ENCODE measurements around the gene BAX. TPM values are rescaled to one million over a fixed set of nuclear protein-coding genes. Genes with fewer than 3 reads are reported as not detected.

The BAX gene
- total and polyA plus RNA-seq, 9 donors = 27.1 to 52.4 (median 43.1) TPM

DNA sequence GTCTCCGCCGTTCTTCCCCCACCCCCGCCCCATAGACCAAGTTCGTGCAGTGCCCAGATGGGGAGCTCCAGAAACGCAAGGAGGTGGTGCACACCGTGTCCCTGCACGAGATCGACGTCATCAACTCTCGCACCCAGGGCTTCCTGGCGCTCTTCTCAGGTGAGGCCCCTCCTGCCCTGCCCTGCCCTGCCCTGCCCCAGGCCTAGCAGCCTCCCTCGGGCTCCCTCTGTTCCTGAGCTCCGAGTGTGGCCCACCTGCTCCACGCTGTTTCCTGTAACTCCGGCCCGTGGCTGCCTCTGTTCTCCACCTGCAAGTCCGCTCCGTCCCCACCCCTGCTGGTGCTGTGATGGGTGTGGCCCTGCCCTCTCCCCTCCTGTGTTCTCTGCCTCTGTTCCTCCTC, 55.8 kb downstream of the BAX start:
- H3K4me1 ChIP-seq (ENCODE audit: control insufficient read depth, insufficient read depth, low read length) = no peaks in the 10 kb centered on the region
- DNase-seq = no peak
- WGBS (ENCODE audit: insufficient coverage) = 87% methylated on average over 16 of the region's 18 CpGs
- H3K4me3 ChIP-seq (ENCODE audit: low read length) = no peak overlapping the region
- no peaks in the 10 kb centered on the region for H3K9me3 ChIP-seq (replicated peaks; ENCODE audit: control insufficient read depth, low read depth, low read length)
- no peaks in the 10 kb centered on the region for H3K27me3 ChIP-seq (ENCODE audit: control insufficient read depth, insufficient read depth, low read length)
- H3K36me3 ChIP-seq (ENCODE audit: control insufficient read depth, insufficient read depth, low read length) = peaks cover 72% of the 10 kb centered on the region
- H3K27ac ChIP-seq (ENCODE audit: low read length) = no peak overlapping the region

DNA sequence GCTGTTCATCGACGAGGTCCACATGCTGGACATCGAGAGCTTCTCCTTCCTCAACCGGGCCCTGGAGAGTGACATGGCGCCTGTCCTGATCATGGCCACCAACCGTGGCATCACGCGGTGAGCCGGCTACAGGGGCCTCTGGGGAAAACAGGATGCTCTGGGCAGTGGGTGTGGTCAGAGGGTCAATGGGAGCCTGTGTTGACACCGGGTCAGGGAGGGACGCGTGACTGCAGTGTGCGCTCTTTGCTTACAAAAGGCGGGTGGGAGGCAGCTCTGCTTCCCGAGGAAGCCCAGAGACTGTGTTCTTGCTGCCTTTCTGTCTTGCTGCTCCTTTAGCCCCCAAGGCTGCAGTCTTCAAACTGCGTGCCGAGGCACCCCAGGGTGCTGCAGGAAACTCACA, 56.5 kb downstream of the BAX start:
- WGBS (ENCODE audit: insufficient coverage) = 94% methylated on average over 8 of the region's 17 CpGs
- peaks cover 73% of the 10 kb centered on the region for H3K36me3 ChIP-seq (ENCODE audit: control insufficient read depth, insufficient read depth, low read length)
- no peaks in the 10 kb centered on the region for H3K27me3 ChIP-seq (ENCODE audit: control insufficient read depth, insufficient read depth, low read length)
- no peaks in the 10 kb centered on the region for H3K9me3 ChIP-seq (replicated peaks; ENCODE audit: control insufficient read depth, low read depth, low read length)
- no peak overlapping the region for H3K4me3 ChIP-seq (ENCODE audit: low read length)
- DNase-seq = no peak
- H3K4me1 ChIP-seq (ENCODE audit: control insufficient read depth, insufficient read depth, low read length) = no peaks in the 10 kb centered on the region
- H3K27ac ChIP-seq (ENCODE audit: low read length) = no peak overlapping the region

Other genes starting within 250 kb of the BAX start
- 29.2 TPM for gene MAMSTR, start 235.2 kb upstream of the BAX start, total RNA-seq
- 100 to 1,000 TPM in 4 of 8 donors, 10 to 100 TPM in 4; 59.8 to 160 (median 113) TPM for gene MAMSTR, start 235.2 kb upstream of the BAX start, polyA plus RNA-seq (ENCODE audit: insufficient read depth in 1 of 8, insufficient read length in 8 of 8, low replicate concordance in 1 of 8)
- 14.1 TPM for gene RASIP1, start 214.3 kb upstream of the BAX start, total RNA-seq
- gene RASIP1, start 214.3 kb upstream of the BAX start, polyA plus RNA-seq (ENCODE audit: insufficient read depth in 1 of 8, insufficient read length in 8 of 8, low replicate concordance in 1 of 8) = 10 to 100 TPM; 17.6 to 27.7 (median 25.0) TPM
- gene IZUMO1, start 208.0 kb upstream of the BAX start, total RNA-seq = 0.04 TPM
- gene IZUMO1, start 208.0 kb upstream of the BAX start, polyA plus RNA-seq (ENCODE audit: insufficient read depth in 1 of 8, insufficient read length in 8 of 8, low replicate concordance in 1 of 8) = 1 to 10 TPM in 2 of 8 donors, under 1 TPM in 6; 0.20 to 1.1 (median 0.85) TPM
- gene FUT1, start 202.2 kb upstream of the BAX start, total RNA-seq = 1.1 TPM
- 1 to 10 TPM in 7 of 8 donors, under 1 TPM in 1; 0.75 to 1.5 (median 1.3) TPM for gene FUT1, start 202.2 kb upstream of the BAX start, polyA plus RNA-seq (ENCODE audit: insufficient read depth in 1 of 8, insufficient read length in 8 of 8, low replicate concordance in 1 of 8)
- not detected for gene FGF21, start 199.4 kb upstream of the BAX start, total RNA-seq
- under 1 TPM in 1 of 8 donors, not detected in 7; 0.25 TPM for gene FGF21, start 199.4 kb upstream of the BAX start, polyA plus RNA-seq (ENCODE audit: insufficient read depth in 1 of 8, insufficient read length in 8 of 8, low replicate concordance in 1 of 8)
- 18.8 TPM for gene BCAT2, start 143.8 kb upstream of the BAX start, total RNA-seq
- 10 to 100 TPM; 21.2 to 32.7 (median 24.6) TPM for gene BCAT2, start 143.8 kb upstream of the BAX start, polyA plus RNA-seq (ENCODE audit: insufficient read depth in 1 of 8, insufficient read length in 8 of 8, low replicate concordance in 1 of 8)
- gene HSD17B14, start 118.4 kb upstream of the BAX start, total RNA-seq = 2.7 TPM
- gene HSD17B14, start 118.4 kb upstream of the BAX start, polyA plus RNA-seq (ENCODE audit: insufficient read depth in 1 of 8, insufficient read length in 8 of 8, low replicate concordance in 1 of 8) = 1 to 10 TPM; 1.9 to 8.3 (median 4.3) TPM
- 18.7 TPM for gene PLEKHA4, start 86.3 kb upstream of the BAX start, total RNA-seq
- 10 to 100 TPM; 34.9 to 59.0 (median 38.4) TPM for gene PLEKHA4, start 86.3 kb upstream of the BAX start, polyA plus RNA-seq (ENCODE audit: insufficient read depth in 1 of 8, insufficient read length in 8 of 8, low replicate concordance in 1 of 8)
- 32.2 TPM for gene PPP1R15A, start 82.5 kb upstream of the BAX start, total RNA-seq
- 10 to 100 TPM; 49.0 to 84.7 (median 57.3) TPM for gene PPP1R15A, start 82.5 kb upstream of the BAX start, polyA plus RNA-seq (ENCODE audit: insufficient read depth in 1 of 8, insufficient read length in 8 of 8, low replicate concordance in 1 of 8)
- 0.09 TPM for gene TULP2, start 56.1 kb upstream of the BAX start, total RNA-seq
- under 1 TPM in 7 of 8 donors, not detected in 1; 0.13 to 0.88 (median 0.46) TPM for gene TULP2, start 56.1 kb upstream of the BAX start, polyA plus RNA-seq (ENCODE audit: insufficient read depth in 1 of 8, insufficient read length in 8 of 8, low replicate concordance in 1 of 8)
- gene NUCB1, start 54.6 kb upstream of the BAX start, total RNA-seq = 97.3 TPM
- gene NUCB1, start 54.6 kb upstream of the BAX start, polyA plus RNA-seq (ENCODE audit: insufficient read depth in 1 of 8, insufficient read length in 8 of 8, low replicate concordance in 1 of 8) = 100 to 1,000 TPM; 141 to 216 (median 175) TPM
- gene DHDH, start 21.2 kb upstream of the BAX start, total RNA-seq = 0.31 TPM
- 1 to 10 TPM in 1 of 8 donors, under 1 TPM in 7; 0.20 to 1.9 (median 0.42) TPM for gene DHDH, start 21.2 kb upstream of the BAX start, polyA plus RNA-seq (ENCODE audit: insufficient read depth in 1 of 8, insufficient read length in 8 of 8, low replicate concordance in 1 of 8)
- gene FTL, start 10.4 kb downstream of the BAX start, total RNA-seq = 786 TPM
- gene FTL, start 10.4 kb downstream of the BAX start, polyA plus RNA-seq (ENCODE audit: insufficient read depth in 1 of 8, insufficient read length in 8 of 8, low replicate concordance in 1 of 8) = 100 to 1,000 TPM; 576 to 914 (median 741) TPM
- gene GYS1, start 38.4 kb downstream of the BAX start, total RNA-seq = 43.8 TPM
- 10 to 100 TPM; 47.3 to 87.3 (median 65.3) TPM for gene GYS1, start 38.4 kb downstream of the BAX start, polyA plus RNA-seq (ENCODE audit: insufficient read depth in 1 of 8, insufficient read length in 8 of 8, low replicate concordance in 1 of 8)
- gene RUVBL2, start 39.0 kb downstream of the BAX start, total RNA-seq = 63.8 TPM
- 10 to 100 TPM; 55.3 to 72.5 (median 66.9) TPM for gene RUVBL2, start 39.0 kb downstream of the BAX start, polyA plus RNA-seq (ENCODE audit: insufficient read depth in 1 of 8, insufficient read length in 8 of 8, low replicate concordance in 1 of 8)
- not detected for gene LHB, start 62.2 kb downstream of the BAX start, total RNA-seq
- gene LHB, start 62.2 kb downstream of the BAX start, polyA plus RNA-seq (ENCODE audit: insufficient read depth in 1 of 8, insufficient read length in 8 of 8, low replicate concordance in 1 of 8) = not detected
- 0.22 TPM for gene CGB3, start 69.5 kb downstream of the BAX start, total RNA-seq
- gene CGB3, start 69.5 kb downstream of the BAX start, polyA plus RNA-seq (ENCODE audit: insufficient read depth in 1 of 8, insufficient read length in 8 of 8, low replicate concordance in 1 of 8) = under 1 TPM in 2 of 8 donors, not detected in 6; 0.57 to 0.60 TPM
- gene CGB2, start 77.0 kb downstream of the BAX start, total RNA-seq = not detected
- under 1 TPM in 1 of 8 donors, not detected in 7; 0.27 TPM for gene CGB2, start 77.0 kb downstream of the BAX start, polyA plus RNA-seq (ENCODE audit: insufficient read depth in 1 of 8, insufficient read length in 8 of 8, low replicate concordance in 1 of 8)
- gene CGB1, start 82.0 kb downstream of the BAX start, total RNA-seq = not detected
- gene CGB1, start 82.0 kb downstream of the BAX start, polyA plus RNA-seq (ENCODE audit: insufficient read depth in 1 of 8, insufficient read length in 8 of 8, low replicate concordance in 1 of 8) = not detected
- gene CGB5, start 89.0 kb downstream of the BAX start, total RNA-seq = 0.40 TPM
- 1 to 10 TPM in 1 of 8 donors, under 1 TPM in 2, not detected in 5; 0.23 to 1.4 (median 0.63) TPM for gene CGB5, start 89.0 kb downstream of the BAX start, polyA plus RNA-seq (ENCODE audit: insufficient read depth in 1 of 8, insufficient read length in 8 of 8, low replicate concordance in 1 of 8)
- 0.31 TPM for gene CGB8, start 94.2 kb downstream of the BAX start, total RNA-seq
- under 1 TPM in 4 of 8 donors, not detected in 4; 0.20 to 0.58 (median 0.25) TPM for gene CGB8, start 94.2 kb downstream of the BAX start, polyA plus RNA-seq (ENCODE audit: insufficient read depth in 1 of 8, insufficient read length in 8 of 8, low replicate concordance in 1 of 8)
- 0.53 TPM for gene CGB7, start 102.9 kb downstream of the BAX start, total RNA-seq
- gene CGB7, start 102.9 kb downstream of the BAX start, polyA plus RNA-seq (ENCODE audit: insufficient read depth in 1 of 8, insufficient read length in 8 of 8, low replicate concordance in 1 of 8) = 1 to 10 TPM in 4 of 8 donors, under 1 TPM in 4; 0.34 to 1.4 (median 0.87) TPM
- gene NTF4, start 109.9 kb downstream of the BAX start, total RNA-seq = 1.6 TPM
- gene NTF4, start 109.9 kb downstream of the BAX start, polyA plus RNA-seq (ENCODE audit: insufficient read depth in 1 of 8, insufficient read length in 8 of 8, low replicate concordance in 1 of 8) = 1 to 10 TPM; 2.5 to 5.2 (median 3.6) TPM
- 2.8 TPM for gene KCNA7, start 117.8 kb downstream of the BAX start, total RNA-seq
- 1 to 10 TPM; 4.4 to 8.1 (median 6.4) TPM for gene KCNA7, start 117.8 kb downstream of the BAX start, polyA plus RNA-seq (ENCODE audit: insufficient read depth in 1 of 8, insufficient read length in 8 of 8, low replicate concordance in 1 of 8)
- gene SNRNP70, start 130.6 kb downstream of the BAX start, total RNA-seq = 157 TPM
- gene SNRNP70, start 130.6 kb downstream of the BAX start, polyA plus RNA-seq (ENCODE audit: insufficient read depth in 1 of 8, insufficient read length in 8 of 8, low replicate concordance in 1 of 8) = 100 to 1,000 TPM; 173 to 276 (median 221) TPM
- gene LIN7B, start 159.5 kb downstream of the BAX start, total RNA-seq = 11.6 TPM
- gene LIN7B, start 159.5 kb downstream of the BAX start, polyA plus RNA-seq (ENCODE audit: insufficient read depth in 1 of 8, insufficient read length in 8 of 8, low replicate concordance in 1 of 8) = 10 to 100 TPM in 6 of 8 donors, 1 to 10 TPM in 2; 9.6 to 14.4 (median 11.2) TPM
- gene C19orf73, start 164.3 kb downstream of the BAX start, total RNA-seq = 0.35 TPM
- gene C19orf73, start 164.3 kb downstream of the BAX start, polyA plus RNA-seq (ENCODE audit: insufficient read depth in 1 of 8, insufficient read length in 8 of 8, low replicate concordance in 1 of 8) = 1 to 10 TPM in 2 of 8 donors, under 1 TPM in 6; 0.33 to 1.2 (median 0.72) TPM
- gene PPFIA3, start 164.7 kb downstream of the BAX start, total RNA-seq = 5.5 TPM
- 10 to 100 TPM in 1 of 8 donors, 1 to 10 TPM in 7; 7.2 to 11.1 (median 8.3) TPM for gene PPFIA3, start 164.7 kb downstream of the BAX start, polyA plus RNA-seq (ENCODE audit: insufficient read depth in 1 of 8, insufficient read length in 8 of 8, low replicate concordance in 1 of 8)
- 105 TPM for gene HRC, start 200.5 kb downstream of the BAX start, total RNA-seq
- 100 to 1,000 TPM; 106 to 172 (median 135) TPM for gene HRC, start 200.5 kb downstream of the BAX start, polyA plus RNA-seq (ENCODE audit: insufficient read depth in 1 of 8, insufficient read length in 8 of 8, low replicate concordance in 1 of 8)
- gene TRPM4, start 202.9 kb downstream of the BAX start, total RNA-seq = 13.1 TPM
- 10 to 100 TPM; 24.0 to 52.5 (median 36.4) TPM for gene TRPM4, start 202.9 kb downstream of the BAX start, polyA plus RNA-seq (ENCODE audit: insufficient read depth in 1 of 8, insufficient read length in 8 of 8, low replicate concordance in 1 of 8)

Measured in muscle of leg (tissue), 11 donors.